HepG2 (cell line): ENCODE measurements around the gene SSMEM1. TPM values are rescaled to one million over a fixed set of nuclear protein-coding genes. Genes with fewer than 3 reads are reported as not detected.
A peak's percentile ranks its signal among the peaks of the same experiment; 100 is the strongest.

Experiments used
- ETV5 ChIP-seq: IDR thresholded peaks from 2 replicates; pipeline ENCODE4 v1.6.1; 2018; ENCODE audit warnings: missing biosample characterization, missing genetic modification reagents, inconsistent platforms, borderline replicate concordance
- FOXK2 ChIP-seq: fragments of 450-650 bp; IDR thresholded peaks from 2 replicates; pipeline ENCODE4 v1.6.1; 2016
- KDM5A ChIP-seq: fragments of 200-600 bp; sonication (generic); IDR thresholded peaks from 2 replicates; pipeline ENCODE4 v1.7.0; 2018; ENCODE audit warnings: antibody characterized with exemption, mild to moderate bottlenecking, low read length, borderline replicate concordance
- MAX ChIP-seq: IDR thresholded peaks from 2 replicates; pipeline ENCODE4 v1.6.1; 2012; ENCODE audit warnings: inconsistent platforms
- NR2F6 ChIP-seq, 2 experiments: IDR thresholded peaks; 2 replicates each; pipeline ENCODE4 v1.6.1; 2016; ENCODE audit warnings: antibody characterized with exemption in 1 of 2, mild to moderate bottlenecking in 1 of 2
- SSRP1 ChIP-seq: IDR thresholded peaks from 2 replicates; pipeline ENCODE4 v1.6.1; 2016; ENCODE audit warnings: control low read depth
- TAF1 ChIP-seq: sonication (generic); formaldehyde crosslinking; IDR thresholded peaks from 2 replicates; pipeline ENCODE4 v1.4.0; 2020; ENCODE audit warnings: missing genetic modification reagents
- THAP11 ChIP-seq: IDR thresholded peaks from 2 replicates; pipeline ENCODE4 v1.6.1; 2016; ENCODE audit warnings: missing biosample characterization, missing genetic modification reagents
- ZBTB43 ChIP-seq: sonication (generic); formaldehyde crosslinking; conservative IDR thresholded peaks from 2 replicates; pipeline ENCODE4 v1.4.0; 2020; ENCODE audit warnings: missing genetic modification reagents
- ZNF343 ChIP-seq: sonication (generic); formaldehyde crosslinking; IDR thresholded peaks from 2 replicates; pipeline ENCODE4 v1.4.0; 2020; ENCODE audit warnings: mild to moderate bottlenecking, missing genetic modification reagents
- ZNF354B ChIP-seq: sonication (generic); formaldehyde crosslinking; IDR thresholded peaks from 2 replicates; pipeline ENCODE4 v1.8.0; 2022; ENCODE audit warnings: mild to moderate bottlenecking, missing genetic modification reagents
- ZNF383 ChIP-seq: sonication (generic); formaldehyde crosslinking; IDR thresholded peaks from 2 replicates; pipeline ENCODE4 v1.4.0; 2020; ENCODE audit warnings: missing genetic modification reagents, mild to moderate bottlenecking, borderline replicate concordance
- ZNF441 ChIP-seq: sonication (generic); formaldehyde crosslinking; IDR thresholded peaks from 2 replicates; pipeline ENCODE4 v1.7.0; 2021; ENCODE audit warnings: missing genetic modification reagents, borderline replicate concordance
- ZNF501 ChIP-seq: sonication (generic); formaldehyde crosslinking; IDR thresholded peaks from 2 replicates; pipeline ENCODE4 v1.5.1; 2020; ENCODE audit warnings: mild to moderate bottlenecking, moderate library complexity, missing genetic modification reagents
- ZNF644 ChIP-seq: IDR thresholded peaks from 2 replicates; pipeline ENCODE4 v1.6.1; 2016; ENCODE audit warnings: low read depth
- ZSCAN5A ChIP-seq: sonication (generic); formaldehyde crosslinking; IDR thresholded peaks from 2 replicates; pipeline ENCODE4 v1.8.0; 2022; ENCODE audit warnings: mild to moderate bottlenecking, missing genetic modification reagents, borderline replicate concordance
- polyA plus RNA-seq, 8 experiments: library from polyadenylated mRNA; depleted of rRNA in 3 of 8; stranded (reverse) in 7 of 8; unstranded in 1 of 8; fragments of >200 nt; fragmentation: Illumina TruSeq in 4 of 8; extraction: Trizol in 4 of 8; gene quantifications; 2 replicates each; pipeline versions ENCODE4 v1.2.1 to v1.2.3, GENCODE V29; 2011 to 2016; ENCODE audit warnings: low read depth in 4 of 8, missing spikeins in 1 of 8, mixed read lengths in 1 of 8; ENCODE audit not compliant: insufficient read depth in 1 of 8
- total RNA-seq, 5 experiments: library from RNA; depleted of rRNA; stranded (reverse); fragments of >200 nt; fragmentation: Illumina TruSeq; extraction: Trizol; gene quantifications; 2 replicates each; pipeline ENCODE4 v1.2.3, GENCODE V29; 2016; ENCODE audit warnings: low read depth in 1 of 5
- TF ChIP-seq, protein P1 (sequence below): sonication (generic); formaldehyde crosslinking; IDR thresholded peaks from 2 replicates; pipeline ENCODE4; 2020; ENCODE audit warnings: missing genetic modification reagents, mild to moderate bottlenecking, borderline replicate concordance
- TF ChIP-seq, protein P2 (sequence below): sonication (generic); formaldehyde crosslinking; IDR thresholded peaks from 2 replicates; pipeline ENCODE4 v1.5.0; 2020; ENCODE audit warnings: mild to moderate bottlenecking, missing genetic modification reagents

SSMEM1 gene
- total and polyA plus RNA-seq, 2 of the 13 experiments (the other 11 are each of a cell fraction or from before 2014, with no cell fraction given): not detected

DNA sequence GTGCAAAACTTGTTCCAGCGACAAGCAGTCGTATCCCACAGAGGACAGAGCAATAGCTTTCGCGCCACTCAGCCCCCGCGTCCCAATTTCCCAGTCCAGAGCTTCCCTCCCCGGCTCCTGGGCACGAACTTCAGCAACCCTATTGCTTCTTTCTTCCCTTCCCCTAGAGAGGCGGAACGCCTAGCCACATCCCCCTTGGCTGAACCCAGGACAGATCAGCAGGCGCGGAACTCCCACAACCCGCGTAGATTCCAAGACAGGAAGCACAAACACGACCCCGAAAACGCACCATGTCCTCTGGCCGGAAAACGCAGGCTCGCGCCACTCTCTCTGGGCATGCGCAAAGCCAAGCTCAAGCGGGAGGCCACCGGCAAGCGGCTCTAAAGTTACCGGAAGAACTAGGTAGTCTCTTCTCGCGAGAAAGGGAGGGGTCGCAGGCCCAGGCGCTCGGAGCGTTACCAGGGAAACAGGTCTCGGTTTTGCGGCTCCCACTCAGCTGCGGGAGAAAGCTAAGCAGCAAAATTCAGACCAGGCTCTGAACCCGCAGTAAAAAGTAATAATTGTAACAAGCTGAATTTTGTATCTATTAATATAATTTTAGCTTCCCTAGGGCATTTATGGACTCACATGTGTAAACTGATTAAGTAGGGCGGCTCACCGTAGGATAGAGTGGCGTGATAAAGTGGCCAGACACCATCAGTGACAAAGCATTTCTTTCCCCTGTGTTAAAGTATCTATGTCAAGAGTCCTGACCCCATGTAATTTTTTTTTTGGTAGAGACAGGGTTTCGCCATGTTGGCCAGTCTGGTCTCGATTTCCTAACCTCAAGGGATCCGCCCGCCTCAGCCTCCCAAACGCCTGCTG is 2.3 kb upstream of the SSMEM1 start, which contains the start of gene TMEM209 (continued):
- TF ChIP-seq, protein P1, sequence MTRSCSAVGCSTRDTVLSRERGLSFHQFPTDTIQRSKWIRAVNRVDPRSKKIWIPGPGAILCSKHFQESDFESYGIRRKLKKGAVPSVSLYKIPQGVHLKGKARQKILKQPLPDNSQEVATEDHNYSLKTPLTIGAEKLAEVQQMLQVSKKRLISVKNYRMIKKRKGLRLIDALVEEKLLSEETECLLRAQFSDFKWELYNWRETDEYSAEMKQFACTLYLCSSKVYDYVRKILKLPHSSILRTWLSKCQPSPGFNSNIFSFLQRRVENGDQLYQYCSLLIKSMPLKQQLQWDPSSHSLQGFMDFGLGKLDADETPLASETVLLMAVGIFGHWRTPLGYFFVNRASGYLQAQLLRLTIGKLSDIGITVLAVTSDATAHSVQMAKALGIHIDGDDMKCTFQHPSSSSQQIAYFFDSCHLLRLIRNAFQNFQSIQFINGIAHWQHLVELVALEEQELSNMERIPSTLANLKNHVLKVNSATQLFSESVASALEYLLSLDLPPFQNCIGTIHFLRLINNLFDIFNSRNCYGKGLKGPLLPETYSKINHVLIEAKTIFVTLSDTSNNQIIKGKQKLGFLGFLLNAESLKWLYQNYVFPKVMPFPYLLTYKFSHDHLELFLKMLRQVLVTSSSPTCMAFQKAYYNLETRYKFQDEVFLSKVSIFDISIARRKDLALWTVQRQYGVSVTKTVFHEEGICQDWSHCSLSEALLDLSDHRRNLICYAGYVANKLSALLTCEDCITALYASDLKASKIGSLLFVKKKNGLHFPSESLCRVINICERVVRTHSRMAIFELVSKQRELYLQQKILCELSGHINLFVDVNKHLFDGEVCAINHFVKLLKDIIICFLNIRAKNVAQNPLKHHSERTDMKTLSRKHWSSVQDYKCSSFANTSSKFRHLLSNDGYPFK (CRISPR knock-in tag): peak; percentile 75; the same call in 1 of the 2 replicates
- no peak for TF ChIP-seq SSRP1 (CRISPR knock-in tag)
- TF ChIP-seq ZNF501: peak; percentile 79
- TF ChIP-seq ZNF354B: no peak
- peak; percentile 15; the same call in 1 of the 2 replicates for TF ChIP-seq FOXK2
- TF ChIP-seq, protein P2, sequence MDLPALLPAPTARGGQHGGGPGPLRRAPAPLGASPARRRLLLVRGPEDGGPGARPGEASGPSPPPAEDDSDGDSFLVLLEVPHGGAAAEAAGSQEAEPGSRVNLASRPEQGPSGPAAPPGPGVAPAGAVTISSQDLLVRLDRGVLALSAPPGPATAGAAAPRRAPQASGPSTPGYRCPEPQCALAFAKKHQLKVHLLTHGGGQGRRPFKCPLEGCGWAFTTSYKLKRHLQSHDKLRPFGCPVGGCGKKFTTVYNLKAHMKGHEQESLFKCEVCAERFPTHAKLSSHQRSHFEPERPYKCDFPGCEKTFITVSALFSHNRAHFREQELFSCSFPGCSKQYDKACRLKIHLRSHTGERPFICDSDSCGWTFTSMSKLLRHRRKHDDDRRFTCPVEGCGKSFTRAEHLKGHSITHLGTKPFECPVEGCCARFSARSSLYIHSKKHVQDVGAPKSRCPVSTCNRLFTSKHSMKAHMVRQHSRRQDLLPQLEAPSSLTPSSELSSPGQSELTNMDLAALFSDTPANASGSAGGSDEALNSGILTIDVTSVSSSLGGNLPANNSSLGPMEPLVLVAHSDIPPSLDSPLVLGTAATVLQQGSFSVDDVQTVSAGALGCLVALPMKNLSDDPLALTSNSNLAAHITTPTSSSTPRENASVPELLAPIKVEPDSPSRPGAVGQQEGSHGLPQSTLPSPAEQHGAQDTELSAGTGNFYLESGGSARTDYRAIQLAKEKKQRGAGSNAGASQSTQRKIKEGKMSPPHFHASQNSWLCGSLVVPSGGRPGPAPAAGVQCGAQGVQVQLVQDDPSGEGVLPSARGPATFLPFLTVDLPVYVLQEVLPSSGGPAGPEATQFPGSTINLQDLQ (CRISPR knock-in tag): no peak
- TF ChIP-seq ETV5 (CRISPR knock-in tag): peak; percentile 78
- TF ChIP-seq ZSCAN5A (CRISPR knock-in tag): peak; percentile 76; the same call in 1 of the 2 replicates
- TF ChIP-seq NR2F6 (IDR thresholded peaks at IDR 0.05): no peak
- TF ChIP-seq NR2F6 (CRISPR knock-in tag; IDR thresholded peaks at IDR 0.05): no peak
- TF ChIP-seq ZNF383 (CRISPR knock-in tag): no peak
- no peak for TF ChIP-seq ZNF343
- TF ChIP-seq THAP11 (CRISPR knock-in tag): peak; percentile 94
- TF ChIP-seq ZNF441: 0 out of 2 replicates have a peak, but pooled peaks have one; percentile 37
- no peak for TF ChIP-seq ZNF644
- peak; percentile 89 for TF ChIP-seq TAF1 (CRISPR knock-in tag)
- TF ChIP-seq MAX: peak; percentile 70
- TF ChIP-seq ZBTB43 (CRISPR knock-in tag): 0 out of 2 replicates have a peak, but pooled peaks have one; percentile 29
- TF ChIP-seq KDM5A: peak; percentile 82
